Nephron progenitor cell (in vitro differentiated cells): Measurements from ENCODE around the gene HDAC9.

Experiments used
- DNase-seq: peaks from one replicate; pipeline ENCODE4 v3.0.0; 2021
- H3K27ac Mint-ChIP-seq: 2 replicates; pipeline ENCODE4 v1.8.0; 2021; ENCODE audit warnings: mild to moderate bottlenecking, moderate library complexity, mixed read lengths
- H3K27me3 Mint-ChIP-seq: 2 replicates; pipeline ENCODE4 v1.8.0; 2021; ENCODE audit warnings: mild to moderate bottlenecking, low read depth, mixed read lengths; ENCODE audit not compliant: poor library complexity
- H3K36me3 Mint-ChIP-seq: 2 replicates; pipeline ENCODE4 v1.8.0; 2021; ENCODE audit warnings: low read depth, mixed read lengths
- H3K4me1 Mint-ChIP-seq: 2 replicates; pipeline ENCODE4 v1.8.0; 2021; ENCODE audit warnings: mixed read lengths
- H3K4me3 Mint-ChIP-seq: 2 replicates; pipeline ENCODE4 v1.8.0; 2021; ENCODE audit warnings: mild to moderate bottlenecking, moderate library complexity, mixed read lengths
- H3K9me3 Mint-ChIP-seq: 2 replicates; pipeline ENCODE4 v1.8.0; 2021; ENCODE audit warnings: mild to moderate bottlenecking, moderate library complexity, mixed read lengths
- CTCF ChIP-seq: fragments of 200-600 bp; sonication (generic); IDR thresholded peaks from 2 replicates; pipeline ENCODE4 v1.5.0; 2021; ENCODE audit warnings: antibody characterized with exemption

The HDAC9 gene

GRCh38 chr7:18503126-18503866 lies 7.7 kb downstream of the HDAC9 start:
- H3K36me3 Mint-ChIP-seq = no peaks in the 10 kb centered on the region
- DNase-seq = no peak
- H3K27me3 Mint-ChIP-seq = peaks cover 3% of the 10 kb centered on the region
- no peak for TF ChIP-seq CTCF
- H3K9me3 Mint-ChIP-seq = no peaks in the 10 kb centered on the region
- H3K4me3 Mint-ChIP-seq = no peak overlapping the region
- H3K27ac Mint-ChIP-seq = no peak overlapping the region
- H3K4me1 Mint-ChIP-seq = peaks cover 5% of the 10 kb centered on the region

- no peak for TF ChIP-seq CTCF
- Mint-ChIP-seq H3K36me3 (no peaks in the 10 kb centered on the region), H3K27ac (no peak overlapping the region), H3K4me3 (no peak overlapping the region), H3K27me3 (peaks cover 3% of the 10 kb centered on the region), H3K9me3 (no peaks in the 10 kb centered on the region), H3K4me1 (peaks cover 5% of the 10 kb centered on the region)
- no peak for DNase-seq
Observed at GRCh38 chr7:18504965-18505364, 9.4 kb downstream of the HDAC9 start.

- H3K4me1 Mint-ChIP-seq = peaks cover 5% of the 10 kb centered on the region
- H3K27me3 Mint-ChIP-seq = peaks cover 3% of the 10 kb centered on the region
- no peak for TF ChIP-seq CTCF
- H3K9me3 Mint-ChIP-seq = no peaks in the 10 kb centered on the region
- H3K27ac Mint-ChIP-seq = no peak overlapping the region
- H3K36me3 Mint-ChIP-seq = no peaks in the 10 kb centered on the region
- H3K4me3 Mint-ChIP-seq = no peak overlapping the region
- no peak for DNase-seq
Observed at GRCh38 chr7:18505870-18506460, 10.4 kb downstream of the HDAC9 start.

- Mint-ChIP-seq H3K4me1 (peaks cover 5% of the 10 kb centered on the region), H3K4me3 (no peak overlapping the region), H3K27ac (no peak overlapping the region), H3K36me3 (no peaks in the 10 kb centered on the region), H3K9me3 (no peaks in the 10 kb centered on the region), H3K27me3 (peaks cover 3% of the 10 kb centered on the region)
- no peak for TF ChIP-seq CTCF
- no peak for DNase-seq
Observed at GRCh38 chr7:18508443-18509427, 13.2 kb downstream of the HDAC9 start.

GRCh38 chr7:18509481-18509880 lies 13.9 kb downstream of the HDAC9 start:
- H3K27ac Mint-ChIP-seq = peak overlapping the region; percentile 17
- peaks cover 5% of the 10 kb centered on the region for H3K4me1 Mint-ChIP-seq
- peaks cover 3% of the 10 kb centered on the region for H3K27me3 Mint-ChIP-seq
- H3K4me3 Mint-ChIP-seq = no peak overlapping the region
- TF ChIP-seq CTCF = no peak
- no peak for DNase-seq
- no peaks in the 10 kb centered on the region for H3K36me3 Mint-ChIP-seq
- H3K9me3 Mint-ChIP-seq = no peaks in the 10 kb centered on the region
